GM23338 (cell line): ENCODE results near the gene ZCCHC14. TPM values are rescaled to one million over a fixed set of nuclear protein-coding genes. Genes with fewer than 3 reads are reported as not detected.

ENCODE experiments used
- ATAC-seq: fragments of 200-7000 bp; cut with Tn5 transposase; 3 replicates; pipeline ENCODE4 v1.9.1; 2020
- DNase-seq: peaks from one replicate; pipeline ENCODE4 v3.0.0-alpha.2; 2015; ENCODE audit warnings: low spot score
- H2AFZ ChIP-seq: fragments of 200-600 bp; sonication (generic); 2 replicates; pipeline ENCODE4 v1.8.0; 2016; ENCODE audit warnings: antibody characterized with exemption, mild to moderate bottlenecking, moderate library complexity
- H3F3A ChIP-seq: fragments of 200-600 bp; sonication (generic); replicated peaks from 2 replicates; pipeline ENCODE4 v1.8.0; 2017; ENCODE audit warnings: antibody characterized with exemption, mixed run types, low read depth
- H3K27ac ChIP-seq: fragments of 200-600 bp; sonication (generic); 2 replicates; pipeline ENCODE4 v1.6.1; 2016; ENCODE audit warnings: low read depth
- H3K27me3 ChIP-seq: fragments of 200-600 bp; sonication (generic); 2 replicates; pipeline ENCODE4 v1.8.0; 2016; ENCODE audit warnings: mild to moderate bottlenecking, mixed run types, moderate library complexity; ENCODE audit not compliant: insufficient read depth
- H3K36me3 ChIP-seq: fragments of 200-600 bp; sonication (generic); 2 replicates; pipeline ENCODE4 v1.8.0; 2016; ENCODE audit warnings: mild to moderate bottlenecking; ENCODE audit not compliant: insufficient read depth
- H3K4me1 ChIP-seq: fragments of 200-600 bp; sonication (generic); 2 replicates; pipeline ENCODE4 v1.8.0; 2016; ENCODE audit warnings: mild to moderate bottlenecking, moderate library complexity; ENCODE audit not compliant: insufficient read depth
- H3K4me2 ChIP-seq: fragments of 200-600 bp; sonication (generic); 2 replicates; pipeline ENCODE4 v1.7.1; 2017; ENCODE audit warnings: mixed run types
- H3K4me3 ChIP-seq: fragments of 200-600 bp; sonication (generic); 2 replicates; pipeline ENCODE4 v1.6.1; 2016; ENCODE audit warnings: mixed run types
- H3K79me2 ChIP-seq: fragments of 200-600 bp; sonication (generic); replicated peaks from 2 replicates; pipeline ENCODE4 v1.8.0; 2017; ENCODE audit warnings: mild to moderate bottlenecking; ENCODE audit not compliant: insufficient read depth
- H3K9me2 ChIP-seq: fragments of 200-600 bp; sonication (generic); 2 replicates; pipeline ENCODE4 v1.8.0; 2017; ENCODE audit not compliant: insufficient read depth
- H4K20me1 ChIP-seq: fragments of 200-600 bp; sonication (generic); replicated peaks from 2 replicates; pipeline ENCODE4 v1.8.0; 2017; ENCODE audit warnings: mild to moderate bottlenecking; ENCODE audit not compliant: insufficient read depth
- H3K27ac Mint-ChIP-seq: 2 replicates; pipeline ENCODE4 v1.8.0; 2020; ENCODE audit warnings: inconsistent platforms, mild to moderate bottlenecking, moderate library complexity, mixed read lengths
- H3K27me3 Mint-ChIP-seq: 3 replicates; pipeline ENCODE4 v1.8.0; 2022; ENCODE audit warnings: low read depth, mild to moderate bottlenecking, moderate library complexity, mixed read lengths, inconsistent platforms; ENCODE audit not compliant: insufficient read depth, poor library complexity
- H3K36me3 Mint-ChIP-seq: 3 replicates; pipeline ENCODE4 v1.8.0; 2021; ENCODE audit warnings: low read depth, mild to moderate bottlenecking, inconsistent platforms, moderate library complexity, mixed read lengths
- H3K4me1 Mint-ChIP-seq: 3 replicates; pipeline ENCODE4 v1.8.0; 2020; ENCODE audit warnings: mild to moderate bottlenecking, inconsistent platforms, mixed read lengths
- H3K4me3 Mint-ChIP-seq: 3 replicates; pipeline ENCODE4 v1.8.0; 2021; ENCODE audit warnings: moderate library complexity, mild to moderate bottlenecking, inconsistent platforms, mixed read lengths
- H3K9me3 Mint-ChIP-seq: 3 replicates; pipeline ENCODE4 v1.8.0; 2020; ENCODE audit warnings: moderate library complexity, mild to moderate bottlenecking, inconsistent platforms, mixed read lengths
- CREB1 ChIP-seq: fragments of 250-450 bp; sonication (Bioruptor Pico); IDR thresholded peaks from 2 replicates; pipeline ENCODE4 v1.5.0; 2020; ENCODE audit warnings: low read depth, mild to moderate bottlenecking, moderate library complexity
- CTCF ChIP-seq, 2 experiments: fragments of 200-600 bp in 1 of 2; sonication (generic) in 1 of 2; conservative IDR thresholded peaks; 2 replicates each; pipeline versions ENCODE4 v1.5.1 to v1.6.1; 2016 to 2017; ENCODE audit warnings: antibody characterized with exemption in 2 of 2, low read depth in 2 of 2, mild to moderate bottlenecking in 2 of 2, moderate library complexity in 1 of 2
- ETS1 ChIP-seq: IDR thresholded peaks from 2 replicates; pipeline ENCODE4 v1.6.1; 2016; ENCODE audit warnings: antibody characterized with exemption
- EZH2phosphoT487 ChIP-seq: fragments of 200-600 bp; sonication (generic); IDR thresholded peaks from one replicate; pipeline ENCODE4 v1.8.1; 2018; ENCODE audit warnings: antibody characterized with exemption; ENCODE audit not compliant: unreplicated experiment
- JUNB ChIP-seq: IDR thresholded peaks from one replicate; pipeline ENCODE4 v1.6.1; 2016; ENCODE audit warnings: antibody characterized with exemption; ENCODE audit not compliant: unreplicated experiment
- NANOG ChIP-seq: IDR thresholded peaks from 2 replicates; pipeline ENCODE4 v1.6.1; 2016; ENCODE audit warnings: antibody characterized with exemption, borderline replicate concordance
- POLR2AphosphoS5 ChIP-seq: IDR thresholded peaks from 2 replicates; pipeline ENCODE4 v1.6.1; 2016; ENCODE audit warnings: antibody characterized with exemption, low read depth
- ZNF462 ChIP-seq: fragments of 250-450 bp; sonication (Bioruptor Pico); IDR thresholded peaks from 2 replicates; pipeline ENCODE4 v1.5.0; 2020; ENCODE audit warnings: mild to moderate bottlenecking, moderate library complexity
- polyA plus RNA-seq: library from polyadenylated mRNA; unstranded; fragments of >200 nt; fragmentation: Nextera tagmentation; extraction: Ambion mirVana; gene quantifications from 2 replicates; pipeline ENCODE4 v1.2.1, GENCODE V29; 2016
- total RNA-seq: library from RNA; depleted of rRNA; stranded (reverse); fragments of >200 nt; shearing (Covaris generic); gene quantifications from 2 replicates; pipeline ENCODE4 v1.2.3, GENCODE V29; 2014

Gene ZCCHC14
- total and polyA plus RNA-seq, 2 experiments from 2014 or later = 6.8 to 22.4 TPM

- no peak for TF ChIP-seq EZH2phosphoT487
- no peak for TF ChIP-seq ZNF462 (CRISPR knock-in tag)
- no peak for TF ChIP-seq ETS1
- TF ChIP-seq POLR2AphosphoS5 = no peak
These were observed 60.9 kb downstream of the ZCCHC14 start (continued) for GRCh38 chr16:87431926-87432325.

GRCh38 chr16:87426423-87427215, 66.2 kb downstream of the ZCCHC14 start:
- H3K4me3 ChIP-seq = 0 out of 2 replicates have a peak overlapping the region, but pooled peaks have one; percentile 7
- no peak for DNase-seq
- H3K4me1 ChIP-seq = peaks cover 20% of the 10 kb centered on the region
- H3K27me3 Mint-ChIP-seq = peaks cover 12% of the 10 kb centered on the region
- H3K4me1 Mint-ChIP-seq = peaks cover 41% of the 10 kb centered on the region
- no peaks in the 10 kb centered on the region; the same call in 2 of the 3 replicates for H3K9me3 Mint-ChIP-seq
- H3K79me2 ChIP-seq = 0 out of 2 replicates have a peak, but pooled peaks cover 2% of the 10 kb centered on the region
- H3K27ac Mint-ChIP-seq = peak overlapping the region; percentile 36; the same call in 1 of the 2 replicates
- H2AFZ ChIP-seq = no peak overlapping the region
- H4K20me1 ChIP-seq = no peaks in the 10 kb centered on the region; the same call in none of the 2 replicates
- H3K27me3 ChIP-seq = no peaks in the 10 kb centered on the region
- no peaks in the 10 kb centered on the region for H3F3A ChIP-seq
- peak overlapping the region; percentile 59; the same call in 1 of the 2 replicates for H3K27ac ChIP-seq
- peak; percentile 68 for ATAC-seq
- peaks cover 28% of the 10 kb centered on the region for H3K36me3 Mint-ChIP-seq
- H3K36me3 ChIP-seq = peaks cover 3% of the 10 kb centered on the region; the same call in 1 of the 2 replicates
- H3K9me2 ChIP-seq = no peaks in the 10 kb centered on the region
- peak overlapping the region; percentile 19; the same call in 1 of the 2 replicates for H3K4me2 ChIP-seq
- no peak overlapping the region for H3K4me3 Mint-ChIP-seq
- TF ChIP-seq NANOG (no peak), ETS1 (no peak), JUNB (no peak), CREB1 (no peak), CTCF (conservative IDR thresholded peaks at IDR 0.05; ENCODE audit: low read depth in 2 of 2) (no peak), EZH2phosphoT487 (no peak)
